Stimulated activated CD4-positive, alpha-beta T cell treated with anti-CD3 and anti-CD28 coated beads, Interleukin-15, amount 100 ng/mL, for 1 hour (primary cell): ENCODE data around the gene CSAD.

Experiments
- DNase-seq, 2 donors: peaks; one replicate each; pipeline ENCODE4 v3.0.0-alpha.2; 2020; ENCODE audit warnings: low read depth in 1 of 2, low spot score in 1 of 2

The CSAD gene

GRCh38 chr12:53151039-53151438, 29.7 kb downstream of the CSAD start:
- no peak for DNase-seq

DNA sequence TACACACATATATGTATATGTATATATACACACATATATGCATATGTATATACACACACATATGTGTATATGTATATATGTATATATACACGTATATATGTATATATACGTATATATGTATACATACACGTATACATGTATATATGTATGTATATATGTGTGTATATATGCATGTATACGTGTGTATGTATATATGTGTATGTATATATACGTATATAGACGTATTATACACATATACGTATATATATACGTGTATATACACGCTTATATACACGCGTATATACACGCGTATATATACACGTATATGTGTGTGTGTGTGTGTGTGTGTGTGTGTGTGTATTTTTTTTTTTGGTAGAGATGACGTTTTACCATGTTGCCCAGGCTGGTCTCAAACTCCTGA, 33.1 kb downstream of the CSAD start:
- no peak for DNase-seq

GRCh38 chr12:53147181-53147580, 33.5 kb downstream of the CSAD start:
- DNase-seq: no peak

GRCh38 chr12:53145383-53146260, 35.1 kb downstream of the CSAD start:
- no peak for DNase-seq

DNA sequence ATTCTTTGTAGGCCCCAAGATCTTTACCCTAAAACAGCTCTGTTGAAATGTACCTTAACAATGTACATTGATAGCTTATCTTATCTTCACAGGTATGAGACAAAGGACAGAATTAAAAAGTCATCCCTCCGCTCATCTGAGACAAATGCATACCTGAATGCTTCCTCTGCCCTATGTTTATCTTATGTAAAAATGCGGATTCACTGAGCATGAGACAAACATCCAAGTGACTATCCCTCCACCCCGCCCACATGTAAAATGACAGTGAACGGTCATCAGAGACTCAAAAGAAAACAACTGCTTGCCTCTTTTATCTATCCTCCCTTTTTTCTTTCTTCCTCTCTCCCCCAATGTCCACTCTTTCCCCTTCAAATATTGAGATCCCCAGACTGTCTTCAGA, 37.4 kb downstream of the CSAD start:
- DNase-seq: no peak

DNA sequence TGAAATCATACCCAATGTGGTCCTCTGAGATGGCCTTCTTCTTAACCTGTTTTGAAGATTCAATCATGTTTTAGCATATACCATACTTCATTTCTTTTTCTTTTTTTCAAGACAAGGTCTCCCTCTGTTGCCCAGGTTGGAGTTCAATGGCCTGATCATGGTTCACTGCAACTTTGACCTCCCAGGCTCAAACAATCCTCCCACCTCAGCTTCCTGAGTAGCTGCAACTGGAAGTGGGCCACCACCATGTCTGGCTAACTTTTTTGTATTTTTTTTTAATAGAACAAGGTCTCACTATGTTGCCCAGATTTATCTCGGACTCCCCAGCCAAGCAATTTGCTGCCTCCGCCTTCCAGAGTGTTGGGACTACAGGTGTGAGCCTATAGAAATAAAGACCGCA, 47.0 kb downstream of the CSAD start:
- no peak for DNase-seq

- no peak for DNase-seq
These were observed 48.9 kb downstream of the CSAD start for GRCh38 chr12:53131844-53132243.

GRCh38 chr12:53128780-53129569, 51.8 kb downstream of the CSAD start:
- no peak for DNase-seq

DNA sequence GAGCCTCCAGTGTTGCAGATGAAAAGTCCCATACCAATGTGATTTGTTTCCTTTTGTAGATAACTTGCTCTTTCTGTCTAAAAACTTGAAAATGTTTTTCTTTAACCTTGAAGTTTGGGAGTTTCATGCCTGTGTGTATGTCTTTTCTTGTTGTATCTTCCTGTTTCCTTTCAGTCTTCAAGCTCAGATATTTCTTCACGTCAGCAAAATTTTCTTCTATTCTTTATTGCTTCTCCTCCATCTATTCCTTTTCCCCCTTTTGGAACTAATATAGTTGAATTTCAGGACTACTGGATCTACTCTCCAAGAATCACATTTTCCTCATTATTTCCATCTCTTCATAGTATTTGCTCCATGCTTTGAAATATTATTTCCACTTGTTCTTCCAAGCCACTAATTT, 53.6 kb downstream of the CSAD start:
- no peak for DNase-seq

DNA sequence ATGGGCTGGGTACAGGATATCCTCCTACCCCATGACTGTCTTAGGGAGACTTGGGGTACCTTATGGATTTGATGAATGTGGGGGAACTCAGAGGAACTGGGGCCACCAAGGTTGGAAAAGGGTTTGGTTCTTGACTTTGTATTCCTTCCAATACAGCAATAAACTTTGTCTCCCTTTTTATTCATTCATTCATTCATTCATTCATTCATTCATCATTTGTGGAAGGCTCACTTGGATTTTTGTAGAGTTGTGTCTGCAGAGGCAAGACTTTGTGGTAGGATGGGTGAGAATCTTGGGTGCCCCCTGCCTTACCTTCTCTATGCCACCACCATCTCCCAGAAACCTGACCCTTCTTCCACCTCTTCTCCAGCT, 56.4 kb downstream of the CSAD start:
- DNase-seq: no peak

- DNase-seq: no peak
These were observed 57.0 kb downstream of the CSAD start for GRCh38 chr12:53123578-53124351.

DNA sequence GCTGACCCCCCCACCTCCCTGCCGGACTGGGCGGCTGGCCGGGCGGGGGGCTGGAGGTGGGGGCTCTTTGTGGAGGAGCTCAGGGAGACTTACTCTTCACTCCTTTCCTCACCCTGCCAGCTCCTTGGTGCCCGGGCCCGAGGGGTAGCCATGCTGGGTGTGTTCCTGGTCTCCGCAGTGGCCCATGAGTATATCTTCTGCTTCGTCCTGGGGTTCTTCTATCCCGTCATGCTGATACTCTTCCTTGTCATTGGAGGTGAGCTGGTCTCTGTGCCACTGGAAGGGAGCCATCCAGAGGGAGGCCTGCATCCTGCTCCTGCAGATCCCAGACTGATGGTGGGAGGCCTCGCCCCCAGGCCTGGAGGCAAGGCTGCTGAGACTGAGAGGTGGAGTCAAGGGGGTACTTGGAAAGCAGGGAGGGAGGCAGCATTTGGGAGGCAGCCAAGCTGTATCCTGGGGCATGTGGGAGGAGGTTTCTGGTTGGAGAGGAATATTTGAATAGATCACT, 57.7 kb downstream of the CSAD start:
- no peak for DNase-seq

DNA sequence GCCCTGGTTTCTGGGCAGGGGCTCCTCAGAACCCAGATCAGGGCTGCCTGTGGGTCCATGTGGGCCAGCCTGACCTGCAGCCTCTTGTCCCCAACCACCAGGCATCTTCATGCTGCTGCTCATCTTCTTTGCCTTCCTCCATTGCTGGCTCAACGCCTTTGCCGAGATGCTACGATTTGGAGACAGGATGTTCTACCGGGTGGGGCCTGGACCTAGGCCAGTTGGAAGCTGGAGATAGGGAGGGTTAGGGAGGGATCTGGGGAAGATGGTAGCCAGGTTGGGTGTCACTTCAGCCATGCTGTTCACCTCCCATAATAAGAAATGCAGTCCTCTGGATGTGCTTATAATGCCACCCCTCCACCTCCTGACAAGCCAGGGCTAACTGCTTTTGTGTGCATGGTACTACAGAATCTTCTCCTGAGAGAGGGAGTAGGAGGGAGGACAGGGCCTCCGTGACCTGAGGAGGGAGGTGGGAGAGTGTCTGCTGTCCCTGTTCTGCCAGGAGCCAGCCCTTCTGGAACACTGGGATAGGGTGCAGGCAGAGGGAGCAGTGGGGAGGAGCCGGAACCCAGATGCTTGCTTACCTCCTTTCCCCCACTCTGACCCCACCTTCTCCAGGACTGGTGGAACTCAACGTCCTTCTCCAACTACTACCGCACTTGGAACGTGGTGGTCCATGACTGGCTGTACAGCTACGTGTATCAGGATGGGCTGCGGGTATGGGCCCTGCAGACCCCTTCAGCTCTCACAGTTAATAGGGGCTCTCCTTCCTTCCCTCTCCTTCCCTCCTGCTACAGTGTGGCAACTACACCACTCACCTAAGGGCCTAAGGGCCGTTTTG, 59.8 kb downstream of the CSAD start:
- no peak for DNase-seq

DNA sequence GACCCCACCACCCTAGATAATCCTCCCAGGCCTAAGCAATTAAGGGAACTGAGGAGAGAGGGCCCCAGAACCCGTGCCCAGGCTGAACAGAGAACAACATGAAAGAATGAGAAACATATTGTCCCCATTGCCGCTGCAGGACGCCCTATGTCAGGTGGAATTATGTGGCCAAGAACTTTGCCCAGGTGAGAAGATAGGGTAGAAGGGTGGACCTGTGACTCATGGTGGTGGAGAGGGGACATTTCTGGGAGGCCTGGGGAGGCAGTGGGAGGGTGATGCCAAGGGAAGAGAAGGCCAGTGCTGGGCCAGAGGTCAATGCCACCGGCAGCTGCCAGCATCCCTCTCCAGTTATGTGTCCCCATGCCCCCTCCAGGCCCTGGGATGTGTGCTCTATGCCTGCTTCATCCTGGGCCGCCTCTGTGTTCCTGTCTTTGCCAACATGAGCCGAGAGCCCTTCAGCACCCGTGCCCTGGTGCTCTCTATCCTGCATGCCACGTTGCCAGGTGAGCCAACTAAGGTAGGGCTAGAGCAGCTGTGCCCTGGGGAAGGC, 61.9 kb downstream of the CSAD start:
- DNase-seq: no peak

DNA sequence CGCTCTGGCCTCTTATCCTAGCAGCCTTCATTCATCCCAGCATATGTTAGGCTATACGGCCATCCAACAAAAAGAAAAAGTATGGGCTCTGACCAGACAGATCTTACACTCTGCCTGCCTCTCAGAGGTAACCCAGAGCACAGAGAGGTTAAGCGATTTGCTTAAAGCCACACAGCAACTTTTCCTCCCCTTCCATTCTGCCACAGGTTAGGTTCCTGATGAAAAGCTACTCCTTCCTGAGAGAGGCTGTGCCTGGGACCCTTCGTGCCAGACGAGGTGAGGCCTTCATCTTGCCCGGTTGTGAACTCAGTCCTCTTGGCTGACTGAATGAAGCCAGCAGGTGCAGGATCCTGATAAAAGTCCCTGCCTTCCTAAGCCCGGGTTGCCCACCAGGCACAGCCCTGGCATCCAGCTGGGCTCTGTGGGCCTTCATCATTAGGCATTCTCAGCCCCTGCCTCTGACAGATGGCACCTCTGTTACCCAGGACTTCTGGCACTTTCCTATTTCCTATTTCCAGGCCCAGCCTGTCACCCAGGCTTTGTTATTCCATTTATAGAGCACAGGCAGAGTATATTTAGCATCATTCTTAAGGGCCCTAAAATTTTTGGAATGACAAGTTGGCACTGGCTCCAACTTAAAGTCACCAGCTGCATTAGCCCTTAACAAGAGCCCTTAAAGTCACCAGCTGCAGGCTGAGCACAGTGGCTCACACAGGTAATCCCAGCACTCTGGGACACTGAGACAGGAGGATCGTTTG, 64.7 kb downstream of the CSAD start:
- DNase-seq: no peak

- DNase-seq: no peak
These were observed 65.4 kb downstream of the CSAD start for GRCh38 chr12:53115112-53115890.

DNA sequence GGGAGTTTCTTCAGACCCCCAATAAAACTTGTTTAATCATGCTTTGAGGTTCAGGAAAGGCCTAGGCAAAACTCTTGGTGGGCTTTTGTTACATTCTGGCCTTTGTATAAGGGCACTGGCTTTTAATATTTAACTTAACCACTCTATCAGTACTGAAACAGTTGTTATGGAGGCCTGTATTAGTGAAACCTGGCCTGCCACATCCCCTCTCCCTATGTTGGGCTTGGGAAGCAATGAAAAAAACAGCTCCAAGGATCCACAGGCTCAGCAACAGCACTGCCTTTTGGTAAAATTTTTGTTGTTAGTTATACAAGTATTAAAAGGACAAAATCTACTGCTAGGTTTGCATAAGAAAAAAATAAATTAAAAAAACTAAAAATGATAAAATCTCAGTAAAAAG, 66.8 kb downstream of the CSAD start:
- no peak for DNase-seq

GRCh38 chr12:53113136-53113705, 67.5 kb downstream of the CSAD start:
- no peak for DNase-seq
